ENCODE data around the gene ELFN2. TPM values are rescaled to one million over a fixed set of nuclear protein-coding genes. Genes with fewer than 3 reads are reported as not detected.

The ELFN2 gene
- total and polyA plus RNA-seq, 4 donors, result 5.1 to 60.2 (median 34.6) TPM

DNA sequence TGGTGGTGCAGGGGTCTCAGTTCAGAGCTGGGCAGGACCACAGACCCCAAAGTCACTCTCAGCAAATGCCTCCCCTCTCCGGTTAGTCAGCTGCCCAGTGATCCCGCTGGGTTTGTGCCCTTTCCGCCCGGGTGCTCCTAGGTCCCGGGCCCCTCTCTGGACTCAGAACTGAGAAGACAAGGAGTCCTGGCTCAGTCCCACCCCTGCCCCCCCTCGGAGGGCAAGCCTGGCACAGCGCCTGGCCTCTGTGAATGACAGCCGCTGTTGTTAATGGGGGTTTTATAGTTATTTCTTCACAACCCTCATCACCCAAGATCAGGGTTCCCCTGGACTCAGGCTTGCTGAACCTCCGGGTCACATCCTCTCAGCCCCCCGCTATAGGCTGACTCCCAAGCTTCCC, 47.6 kb downstream of the ELFN2 start:
- DNase-seq (ENCODE audit: low read depth in 4 of 6, low spot score in 6 of 6), result peak in 1 of 6 donors; percentile 61
- H3K4me3 ChIP-seq (ENCODE audit: low read depth, low read length), result no peak overlapping the region
- no peaks in the 10 kb centered on the region for H3K9me3 ChIP-seq (ENCODE audit: control insufficient read depth, insufficient read depth, low read length)
- H3K4me1 ChIP-seq (ENCODE audit: control insufficient read depth, insufficient read depth, low read length), result peaks cover 76% of the 10 kb centered on the region
- WGBS (ENCODE audit: insufficient coverage), result 42% methylated on average over 5 of the region's 10 CpGs
- no peaks in the 10 kb centered on the region for H3K27me3 ChIP-seq (ENCODE audit: control insufficient read depth, insufficient read depth, low read length)
- H3K36me3 ChIP-seq (ENCODE audit: control insufficient read depth, insufficient read depth, low read length), result peaks cover 47% of the 10 kb centered on the region
- peak overlapping the region; percentile 25 for H3K27ac ChIP-seq (ENCODE audit: low read depth, low read length)

DNA sequence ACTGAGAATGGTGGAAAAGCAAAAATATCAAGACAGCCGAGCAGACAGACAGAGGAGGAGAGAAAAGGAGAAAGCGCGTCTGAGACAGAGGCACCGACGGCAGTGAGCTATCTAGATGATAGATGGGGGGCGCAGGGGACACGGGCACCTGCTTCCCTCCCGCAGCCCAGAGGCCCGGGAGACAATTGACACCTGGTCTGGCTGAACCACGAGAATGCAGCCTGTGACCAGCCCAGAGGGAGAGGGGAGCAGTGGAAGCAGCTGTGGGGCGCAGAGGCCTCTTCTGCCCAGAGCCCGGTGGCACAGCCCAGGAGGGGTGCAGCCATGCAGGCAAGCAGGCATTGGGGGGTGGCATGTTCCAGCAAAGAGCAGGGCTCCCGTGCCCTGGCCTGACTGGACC, 48.2 kb downstream of the ELFN2 start:
- Histone ChIP-seq H3K27ac (ENCODE audit: low read depth, low read length) (peak overlapping the region; percentile 25), H3K4me1 (ENCODE audit: control insufficient read depth, insufficient read depth, low read length) (peaks cover 75% of the 10 kb centered on the region), H3K36me3 (ENCODE audit: control insufficient read depth, insufficient read depth, low read length) (peaks cover 52% of the 10 kb centered on the region), H3K4me3 (ENCODE audit: low read depth, low read length) (no peak overlapping the region), H3K9me3 (ENCODE audit: control insufficient read depth, insufficient read depth, low read length) (no peaks in the 10 kb centered on the region), H3K27me3 (ENCODE audit: control insufficient read depth, insufficient read depth, low read length) (no peaks in the 10 kb centered on the region)
- WGBS (ENCODE audit: insufficient coverage), result 45% methylated on average over 13 of the region's 13 CpGs
- no peak for DNase-seq (ENCODE audit: low read depth in 4 of 6, low spot score in 6 of 6)

DNA sequence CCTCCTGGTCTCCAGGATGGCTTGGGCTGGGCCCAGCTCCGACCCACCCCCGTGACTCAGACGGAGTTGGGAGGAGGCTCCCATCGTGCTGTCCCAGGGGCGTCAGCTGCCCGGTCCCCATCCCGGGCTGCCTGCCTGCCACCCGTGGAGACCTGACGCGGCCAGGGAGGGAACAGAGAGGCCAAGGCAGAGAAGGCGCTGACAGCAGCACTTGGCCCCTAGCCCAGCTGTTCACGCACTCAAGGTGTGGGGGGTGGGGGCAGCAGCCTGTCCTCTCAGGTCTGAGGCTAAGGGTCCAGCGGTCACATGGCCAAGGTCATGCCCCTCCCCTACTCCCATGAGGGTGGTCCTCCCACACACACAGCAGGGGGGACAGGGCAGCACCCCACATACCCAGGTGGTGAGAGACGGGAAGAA, 48.6 kb downstream of the ELFN2 start:
- H3K36me3 ChIP-seq (ENCODE audit: control insufficient read depth, insufficient read depth, low read length), result peaks cover 52% of the 10 kb centered on the region
- no peak overlapping the region for H3K4me3 ChIP-seq (ENCODE audit: low read depth, low read length)
- 30% methylated on average over 13 of the region's 14 CpGs for WGBS (ENCODE audit: insufficient coverage)
- H3K4me1 ChIP-seq (ENCODE audit: control insufficient read depth, insufficient read depth, low read length), result peaks cover 71% of the 10 kb centered on the region
- no peak for DNase-seq (ENCODE audit: low read depth in 4 of 6, low spot score in 6 of 6)
- no peak overlapping the region for H3K27ac ChIP-seq (ENCODE audit: low read depth, low read length)
- H3K9me3 ChIP-seq (ENCODE audit: control insufficient read depth, insufficient read depth, low read length), result no peaks in the 10 kb centered on the region
- H3K27me3 ChIP-seq (ENCODE audit: control insufficient read depth, insufficient read depth, low read length), result no peaks in the 10 kb centered on the region

DNA sequence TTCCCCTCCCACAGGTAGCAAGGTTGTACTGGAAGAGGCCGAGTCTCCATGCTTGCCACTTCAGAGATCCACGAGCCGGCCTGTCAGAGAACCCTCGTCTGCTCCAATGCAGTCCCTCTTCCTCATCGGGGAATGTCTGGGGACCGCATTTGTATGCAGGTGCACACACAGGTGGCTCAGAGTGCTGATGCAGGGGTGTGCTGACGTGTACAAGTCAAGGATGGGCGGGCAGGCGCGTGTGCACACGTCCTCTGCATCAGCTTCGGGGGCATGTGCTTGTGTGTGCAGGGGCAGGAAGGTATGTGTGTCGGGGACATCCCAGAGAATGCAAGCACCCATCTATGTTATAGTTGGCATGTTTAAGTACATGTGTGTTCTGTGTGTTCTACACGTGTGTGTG, 49.4 kb downstream of the ELFN2 start:
- no peaks in the 10 kb centered on the region for H3K27me3 ChIP-seq (ENCODE audit: control insufficient read depth, insufficient read depth, low read length)
- H3K4me3 ChIP-seq (ENCODE audit: low read depth, low read length), result no peak overlapping the region
- WGBS (ENCODE audit: insufficient coverage), result 79% methylated on average over 10 of the region's 14 CpGs
- H3K9me3 ChIP-seq (ENCODE audit: control insufficient read depth, insufficient read depth, low read length), result no peaks in the 10 kb centered on the region
- DNase-seq (ENCODE audit: low read depth in 4 of 6, low spot score in 6 of 6), result peak in 1 of 6 donors; percentile 71
- peaks cover 63% of the 10 kb centered on the region for H3K4me1 ChIP-seq (ENCODE audit: control insufficient read depth, insufficient read depth, low read length)
- H3K36me3 ChIP-seq (ENCODE audit: control insufficient read depth, insufficient read depth, low read length), result peaks cover 52% of the 10 kb centered on the region
- H3K27ac ChIP-seq (ENCODE audit: low read depth, low read length), result no peak overlapping the region

DNA sequence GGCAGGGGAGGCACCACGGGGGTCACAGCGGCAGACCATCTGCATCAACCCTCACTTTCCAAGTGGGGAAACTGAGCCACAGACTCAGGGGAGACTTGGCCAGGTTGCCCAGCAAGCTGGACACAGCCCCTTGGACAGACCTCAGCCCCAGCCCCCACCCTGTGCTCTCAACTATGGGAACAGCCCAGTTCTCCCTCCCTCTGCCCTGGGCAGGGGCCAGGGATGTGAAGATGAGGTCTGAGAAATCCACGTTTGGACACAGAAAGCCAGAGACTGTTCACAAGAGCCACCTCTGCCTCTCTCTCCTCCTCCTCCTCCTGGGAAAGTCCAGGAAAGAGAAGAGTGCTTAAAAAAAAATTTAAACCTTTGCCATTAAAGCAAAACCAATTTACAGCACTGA, 50.1 kb downstream of the ELFN2 start:
- H3K4me3 ChIP-seq (ENCODE audit: low read depth, low read length), result no peak overlapping the region
- H3K4me1 ChIP-seq (ENCODE audit: control insufficient read depth, insufficient read depth, low read length), result peaks cover 64% of the 10 kb centered on the region
- peaks cover 59% of the 10 kb centered on the region for H3K36me3 ChIP-seq (ENCODE audit: control insufficient read depth, insufficient read depth, low read length)
- no peaks in the 10 kb centered on the region for H3K27me3 ChIP-seq (ENCODE audit: control insufficient read depth, insufficient read depth, low read length)
- no peak overlapping the region for H3K27ac ChIP-seq (ENCODE audit: low read depth, low read length)
- no peaks in the 10 kb centered on the region for H3K9me3 ChIP-seq (ENCODE audit: control insufficient read depth, insufficient read depth, low read length)
- DNase-seq (ENCODE audit: low read depth in 4 of 6, low spot score in 6 of 6), result no peak
- WGBS (ENCODE audit: insufficient coverage), result 100% methylated on average over 1 of the region's 3 CpGs

DNA sequence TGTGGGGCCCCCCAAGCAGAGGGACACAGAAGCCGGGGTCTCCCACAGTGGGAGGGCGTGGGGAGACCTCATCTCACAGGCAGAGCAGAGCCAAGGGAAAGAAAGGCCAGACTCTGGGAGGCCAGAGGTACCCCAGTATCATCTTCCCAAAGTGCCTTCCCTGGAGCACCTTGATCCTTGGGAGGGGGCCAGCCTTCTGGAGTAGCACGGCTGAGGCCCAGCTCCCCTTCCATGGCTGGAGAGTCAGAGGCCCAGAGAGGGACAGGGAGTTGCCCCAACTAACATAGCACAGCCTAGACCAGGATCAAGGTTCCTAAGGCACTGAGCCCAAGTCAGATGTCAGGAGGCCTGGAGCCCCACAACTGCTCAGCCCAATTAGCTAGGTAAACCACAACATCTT, 50.6 kb downstream of the ELFN2 start:
- Histone ChIP-seq H3K4me1 (ENCODE audit: control insufficient read depth, insufficient read depth, low read length) (peaks cover 64% of the 10 kb centered on the region), H3K36me3 (ENCODE audit: control insufficient read depth, insufficient read depth, low read length) (peaks cover 64% of the 10 kb centered on the region), H3K27me3 (ENCODE audit: control insufficient read depth, insufficient read depth, low read length) (no peaks in the 10 kb centered on the region), H3K27ac (ENCODE audit: low read depth, low read length) (no peak overlapping the region), H3K9me3 (ENCODE audit: control insufficient read depth, insufficient read depth, low read length) (no peaks in the 10 kb centered on the region), H3K4me3 (ENCODE audit: low read depth, low read length) (no peak overlapping the region)
- DNase-seq (ENCODE audit: low read depth in 4 of 6, low spot score in 6 of 6), result no peak
- 43% methylated on average over 3 of the region's 3 CpGs for WGBS (ENCODE audit: insufficient coverage)

DNA sequence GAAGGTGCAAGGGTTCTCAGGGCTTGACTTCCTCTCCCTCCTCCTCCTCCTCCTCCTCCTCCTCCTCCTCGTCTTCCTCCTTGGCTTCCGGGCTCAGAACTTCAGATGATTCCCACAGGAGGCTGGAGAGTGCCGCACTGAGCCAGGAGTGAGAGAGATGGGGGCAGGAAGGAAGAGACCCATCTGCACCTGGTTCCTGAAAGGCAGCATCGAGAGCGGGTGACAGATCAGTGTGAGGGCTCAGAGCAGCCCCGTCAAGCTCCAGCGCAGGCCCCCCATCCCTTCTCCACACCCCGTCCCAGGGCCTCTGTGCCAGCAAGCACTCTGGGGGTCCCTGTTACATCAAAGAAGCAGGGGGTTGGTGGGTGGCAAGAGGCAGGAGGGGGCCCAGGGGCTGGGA, 51.5 kb downstream of the ELFN2 start:
- Histone ChIP-seq H3K27me3 (ENCODE audit: control insufficient read depth, insufficient read depth, low read length) (no peaks in the 10 kb centered on the region), H3K4me1 (ENCODE audit: control insufficient read depth, insufficient read depth, low read length) (peaks cover 64% of the 10 kb centered on the region), H3K27ac (ENCODE audit: low read depth, low read length) (no peak overlapping the region), H3K36me3 (ENCODE audit: control insufficient read depth, insufficient read depth, low read length) (peaks cover 72% of the 10 kb centered on the region), H3K4me3 (ENCODE audit: low read depth, low read length) (no peak overlapping the region), H3K9me3 (ENCODE audit: control insufficient read depth, insufficient read depth, low read length) (no peaks in the 10 kb centered on the region)
- 60% methylated on average over 1 of the region's 8 CpGs for WGBS (ENCODE audit: insufficient coverage)
- no peak for DNase-seq (ENCODE audit: low read depth in 4 of 6, low spot score in 6 of 6)

DNA sequence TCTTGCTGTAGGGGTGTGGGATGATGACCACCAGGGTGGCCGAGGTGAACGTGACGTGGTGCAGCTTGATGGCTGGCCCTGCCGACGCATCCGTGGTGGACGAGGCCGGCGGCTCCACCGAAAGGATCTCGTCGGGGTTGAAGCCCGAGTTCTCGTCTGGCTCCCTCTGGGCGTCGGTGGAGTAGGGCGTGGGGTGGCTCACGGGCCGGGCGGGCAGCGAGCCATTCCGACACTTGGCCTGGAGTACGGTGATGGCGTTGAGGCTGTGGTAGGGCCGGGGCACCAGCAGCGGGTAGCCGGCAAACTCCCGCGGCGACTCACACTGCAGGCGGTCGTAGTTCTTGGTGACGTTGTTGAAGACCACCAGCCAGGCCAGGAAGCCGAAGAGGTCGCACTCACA, 52.7 kb downstream of the ELFN2 start:
- no peak overlapping the region for H3K27ac ChIP-seq (ENCODE audit: low read depth, low read length)
- peaks cover 58% of the 10 kb centered on the region for H3K4me1 ChIP-seq (ENCODE audit: control insufficient read depth, insufficient read depth, low read length)
- no peaks in the 10 kb centered on the region for H3K27me3 ChIP-seq (ENCODE audit: control insufficient read depth, insufficient read depth, low read length)
- H3K36me3 ChIP-seq (ENCODE audit: control insufficient read depth, insufficient read depth, low read length), result peaks cover 78% of the 10 kb centered on the region
- no peak for DNase-seq (ENCODE audit: low read depth in 4 of 6, low spot score in 6 of 6)
- no peaks in the 10 kb centered on the region for H3K9me3 ChIP-seq (ENCODE audit: control insufficient read depth, insufficient read depth, low read length)
- no peak overlapping the region for H3K4me3 ChIP-seq (ENCODE audit: low read depth, low read length)
- 90% methylated on average over 33 of the region's 35 CpGs for WGBS (ENCODE audit: insufficient coverage)

DNA sequence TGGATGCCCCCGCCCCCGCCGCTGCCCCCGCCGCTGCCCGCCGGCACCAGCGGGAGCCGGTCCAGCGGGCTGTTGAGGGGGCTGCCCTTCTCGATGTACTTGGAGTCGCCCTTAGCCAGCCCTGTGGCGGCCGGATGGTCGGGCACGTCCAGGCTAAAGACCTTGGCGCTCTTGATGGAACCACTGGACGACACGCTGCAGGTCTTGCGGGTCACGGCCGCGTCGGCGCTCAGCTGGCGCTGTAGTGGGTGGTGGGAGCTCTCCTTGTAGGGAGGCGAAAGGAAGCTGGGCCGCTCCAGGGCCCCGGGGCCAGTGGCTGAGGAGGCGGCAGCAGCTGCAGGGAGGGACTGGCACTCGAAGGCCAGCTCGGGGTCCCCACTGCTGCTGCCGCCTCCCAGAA, 53.8 kb downstream of the ELFN2 start:
- Histone ChIP-seq H3K9me3 (ENCODE audit: control insufficient read depth, insufficient read depth, low read length) (no peaks in the 10 kb centered on the region), H3K27me3 (ENCODE audit: control insufficient read depth, insufficient read depth, low read length) (no peaks in the 10 kb centered on the region), H3K4me3 (ENCODE audit: low read depth, low read length) (no peak overlapping the region), H3K27ac (ENCODE audit: low read depth, low read length) (no peak overlapping the region), H3K4me1 (ENCODE audit: control insufficient read depth, insufficient read depth, low read length) (peaks cover 49% of the 10 kb centered on the region), H3K36me3 (ENCODE audit: control insufficient read depth, insufficient read depth, low read length) (peaks cover 82% of the 10 kb centered on the region)
- DNase-seq (ENCODE audit: low read depth in 4 of 6, low spot score in 6 of 6), result no peak
- 94% methylated on average over 33 of the region's 33 CpGs for WGBS (ENCODE audit: insufficient coverage)

DNA sequence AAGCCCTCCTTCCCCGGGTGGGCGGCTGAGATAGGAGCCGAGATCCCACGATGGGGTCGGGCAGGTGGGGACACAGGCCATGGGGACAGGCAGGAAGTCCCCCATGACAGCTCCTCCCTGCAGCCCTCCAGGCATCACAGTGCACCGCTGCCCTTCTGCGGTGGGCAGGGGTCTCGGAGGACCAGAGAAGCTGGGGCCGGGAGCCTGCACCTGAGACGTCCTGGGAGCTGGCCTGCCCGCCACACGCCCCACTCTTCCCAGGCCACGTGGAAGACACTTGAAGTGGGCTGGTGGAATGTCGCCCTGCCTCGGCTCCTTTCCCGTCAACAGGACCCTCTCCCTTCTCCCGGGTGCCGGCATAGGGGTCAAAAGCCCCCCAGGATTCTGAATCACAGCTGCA, 55.4 kb downstream of the ELFN2 start:
- no peak overlapping the region for H3K27ac ChIP-seq (ENCODE audit: low read depth, low read length)
- DNase-seq (ENCODE audit: low read depth in 4 of 6, low spot score in 6 of 6), result no peak
- no peak overlapping the region for H3K4me3 ChIP-seq (ENCODE audit: low read depth, low read length)
- H3K27me3 ChIP-seq (ENCODE audit: control insufficient read depth, insufficient read depth, low read length), result no peaks in the 10 kb centered on the region
- H3K9me3 ChIP-seq (ENCODE audit: control insufficient read depth, insufficient read depth, low read length), result no peaks in the 10 kb centered on the region
- H3K4me1 ChIP-seq (ENCODE audit: control insufficient read depth, insufficient read depth, low read length), result peaks cover 42% of the 10 kb centered on the region
- H3K36me3 ChIP-seq (ENCODE audit: control insufficient read depth, insufficient read depth, low read length), result peaks cover 85% of the 10 kb centered on the region
- 78% methylated on average over 13 of the region's 18 CpGs for WGBS (ENCODE audit: insufficient coverage)

Data from spinal cord (tissue), 10 donors.